ENCODE results near the gene KHDC4. TPM values are rescaled to one million over a fixed set of nuclear protein-coding genes. Genes with fewer than 3 reads are reported as not detected.
"Not testable (repeated sequence)": the region's sequence is repeated elsewhere in the genome, so short reads cannot be mapped to it uniquely, and the experiment has no call there.

The KHDC4 gene
- polyA plus RNA-seq, 1 of the 3 experiments (the other 2 are of a cell fraction): 43.1 TPM

DNA sequence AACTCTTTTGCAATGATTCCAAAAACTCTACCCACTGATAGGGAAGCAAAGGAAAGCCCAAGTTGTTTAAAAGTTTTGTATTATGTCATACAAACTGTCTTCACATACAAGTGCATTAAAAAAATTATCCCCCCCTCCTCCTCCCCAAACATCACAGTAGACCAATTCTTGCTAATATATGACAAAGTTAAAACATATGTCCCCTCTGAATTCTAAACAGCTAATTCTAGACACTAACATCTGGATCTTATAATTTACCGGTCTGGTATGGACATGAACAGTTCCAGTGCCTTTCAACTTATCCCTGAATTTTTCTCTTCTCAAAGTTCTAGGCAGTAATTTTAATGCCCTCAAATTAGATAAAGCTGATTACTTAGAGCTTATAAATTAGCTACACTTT is 36.5 kb downstream of the KHDC4 start:
- peak overlapping the region; percentile 8 to 56; a peak in 3 of 4 replicates for H3K27ac ChIP-seq (ENCODE audit: low read depth in 2 of 2, low read length in 1 of 2)
- H3K27me3 ChIP-seq (ENCODE audit: insufficient read depth): no peaks in the 10 kb centered on the region
- no peak overlapping the region for H3K9ac ChIP-seq
- no peak overlapping the region for H3K4me3 ChIP-seq (ENCODE audit: low read depth in 2 of 2, low read length in 1 of 2)
- CTCF ChIA-PET: interaction anchor here (1.0 to 1.2 kb wide), 2 partner anchors 14 to 87 kb away, joined by 3 read pairs; no protein-coding TSS in a partner anchor
- DNase-seq: peak; percentile 43
- H3F3A ChIP-seq (replicated peaks; ENCODE audit: insufficient read depth): peaks cover 39% of the 10 kb centered on the region
- H3K79me2 ChIP-seq (ENCODE audit: insufficient read depth): peaks cover 7% of the 10 kb centered on the region; the same call in 1 of the 2 replicates
- WGBS (ENCODE audit: low lambda C conversion rate): 31% methylated on average over 1 of the region's 1 CpG
- no peak for TF ChIP-seq RXRA (IDR thresholded peaks at IDR 0.05; ENCODE audit: borderline replicate concordance, low read depth)
- TF ChIP-seq TCF12 (IDR thresholded peaks at IDR 0.05): peak; percentile 21; the same call in 1 of the 2 replicates
- TF ChIP-seq EP300 (IDR thresholded peaks at IDR 0.05; ENCODE audit: borderline replicate concordance in 1 of 2, low read depth in 1 of 2, low read length in 1 of 2): no peak
- TF ChIP-seq YY1 (IDR thresholded peaks at IDR 0.05; ENCODE audit: low read depth): no peak
- TF ChIP-seq SMC3 (IDR thresholded peaks at IDR 0.05; ENCODE audit: low read depth, low read length): no peak
- H3K4me1 ChIP-seq (ENCODE audit: control insufficient read depth in 1 of 2, insufficient read depth in 2 of 2, low read depth in 1 of 2, low read length in 1 of 2): peaks cover 5 to 16% of the 10 kb centered on the region in 2 experiments
- H3K36me3 ChIP-seq (replicated peaks in 1 of 2; ENCODE audit: control insufficient read depth in 1 of 2, insufficient read depth in 2 of 2, low read length in 1 of 2): peaks cover 21 to 60% of the 10 kb centered on the region in 2 experiments
- H3K9me3 ChIP-seq: no peaks in the 10 kb centered on the region
- POLR2A ChIA-PET: interaction anchor here (1.5 kb wide), 1 partner anchor 41 kb away, joined by 3 read pairs; the partner anchor contains the start of gene GON4L
- no peaks in the 10 kb centered on the region for H4K20me1 ChIP-seq (ENCODE audit: insufficient read depth)
- no peak overlapping the region for H3K4me2 ChIP-seq
- no peak overlapping the region for H2AFZ ChIP-seq (ENCODE audit: low read depth)
- H3K9me2 ChIP-seq: no peaks in the 10 kb centered on the region

DNA sequence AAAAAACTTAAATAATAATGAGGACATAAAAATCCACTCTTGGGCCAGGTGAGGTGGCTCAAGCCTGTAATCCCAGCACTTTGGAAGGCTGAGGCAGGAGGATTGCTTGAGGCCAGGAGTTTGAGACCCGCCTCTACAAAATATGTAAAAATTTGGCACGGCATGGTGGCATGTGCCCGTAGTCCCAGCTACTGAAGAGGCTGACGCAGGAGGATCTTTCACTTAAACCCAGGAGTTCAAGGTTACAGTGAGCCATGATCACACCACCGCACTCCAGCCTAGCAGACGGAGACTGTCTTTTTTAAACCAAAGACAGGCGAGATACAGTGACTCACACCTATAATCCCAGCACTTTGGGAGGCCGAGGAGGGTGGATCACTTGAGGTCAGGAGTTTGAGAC is 37.7 kb downstream of the KHDC4 start:
- WGBS (ENCODE audit: low lambda C conversion rate): 88% methylated on average over 8 of the region's 8 CpGs
- H3K9me3 ChIP-seq; H3K9ac ChIP-seq; H3K4me3 ChIP-seq (ENCODE audit: low read depth in 2 of 2, low read length in 1 of 2); H3K27ac ChIP-seq (ENCODE audit: low read depth in 2 of 2, low read length in 1 of 2); H2AFZ ChIP-seq (ENCODE audit: low read depth); H3K79me2 ChIP-seq (ENCODE audit: insufficient read depth); POLR2A ChIA-PET; CTCF ChIA-PET; H4K20me1 ChIP-seq (ENCODE audit: insufficient read depth); H3K9me2 ChIP-seq; H3K27me3 ChIP-seq (ENCODE audit: insufficient read depth); DNase-seq; H3K4me2 ChIP-seq: not testable (repeated sequence)
- Histone ChIP-seq H3K4me1 (ENCODE audit: control insufficient read depth in 1 of 2, insufficient read depth in 2 of 2, low read depth in 1 of 2, low read length in 1 of 2) (peaks cover 5 to 22% of the 10 kb centered on the region in 2 experiments), H3K36me3 (replicated peaks in 1 of 2; ENCODE audit: control insufficient read depth in 1 of 2, insufficient read depth in 2 of 2, low read length in 1 of 2) (peaks cover 21 to 49% of the 10 kb centered on the region in 2 experiments), H3F3A (replicated peaks; ENCODE audit: insufficient read depth) (peaks cover 45% of the 10 kb centered on the region)

DNA sequence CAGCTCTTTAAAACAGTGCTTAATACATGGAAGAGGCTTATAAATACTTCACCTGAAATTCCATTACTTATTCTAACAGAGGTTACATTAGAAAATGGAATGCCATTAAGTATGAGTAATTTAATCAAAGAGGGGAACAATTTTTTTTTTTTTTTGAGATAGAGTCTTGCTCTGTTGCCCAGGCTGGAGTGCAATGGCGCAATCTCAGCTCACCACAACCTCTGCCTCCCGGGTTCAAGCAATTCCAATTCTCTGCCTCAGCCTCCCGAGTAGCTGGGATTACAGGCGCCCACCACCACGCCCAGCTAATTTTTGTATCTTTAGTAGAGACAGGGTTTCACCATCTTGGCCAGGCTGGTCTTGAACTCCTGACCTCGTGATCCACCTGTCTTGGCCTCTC is 38.6 kb downstream of the KHDC4 start:
- H3K9me3 ChIP-seq; H3K4me2 ChIP-seq; H3K27me3 ChIP-seq (ENCODE audit: insufficient read depth); H4K20me1 ChIP-seq (ENCODE audit: insufficient read depth); H3K9ac ChIP-seq; H3K4me3 ChIP-seq (ENCODE audit: low read depth in 2 of 2, low read length in 1 of 2); DNase-seq; H3K9me2 ChIP-seq; POLR2A ChIA-PET; H2AFZ ChIP-seq (ENCODE audit: low read depth); H3K79me2 ChIP-seq (ENCODE audit: insufficient read depth); H3K27ac ChIP-seq (ENCODE audit: low read depth in 2 of 2, low read length in 1 of 2): not testable (repeated sequence)
- Histone ChIP-seq H3F3A (replicated peaks; ENCODE audit: insufficient read depth) (peaks cover 46% of the 10 kb centered on the region), H3K36me3 (replicated peaks in 1 of 2; ENCODE audit: control insufficient read depth in 1 of 2, insufficient read depth in 2 of 2, low read length in 1 of 2) (peaks cover 19 to 40% of the 10 kb centered on the region in 2 experiments), H3K4me1 (ENCODE audit: control insufficient read depth in 1 of 2, insufficient read depth in 2 of 2, low read depth in 1 of 2, low read length in 1 of 2) (peaks cover 5 to 25% of the 10 kb centered on the region in 2 experiments)
- 94% methylated on average over 6 of the region's 6 CpGs for WGBS (ENCODE audit: low lambda C conversion rate)
- CTCF ChIA-PET: interaction anchor here (1.0 kb wide), 1 partner anchor 37 kb away, joined by 3 read pairs; no protein-coding TSS in a partner anchor
